HL-60 (cell line): ENCODE results near the gene LIN52.

Source experiments
- CTCF ChIP-seq: IDR thresholded peaks from one replicate; pipeline ENCODE4 v1.5.1; 2011; ENCODE audit warnings: low read length, control low read depth, inconsistent platforms; ENCODE audit not compliant: insufficient read depth
- GABPA ChIP-seq: IDR thresholded peaks from 2 replicates; pipeline ENCODE4 v1.6.1; 2012; ENCODE audit warnings: low read depth
- POLR2AphosphoS5 ChIP-seq: IDR thresholded peaks from 2 replicates; pipeline ENCODE4 v1.6.1; 2012; ENCODE audit warnings: low read depth
- REST ChIP-seq: IDR thresholded peaks from 2 replicates; pipeline ENCODE4 v1.6.1; 2012; ENCODE audit warnings: low read depth; ENCODE audit not compliant: insufficient replicate concordance
- SPI1 ChIP-seq: IDR thresholded peaks from 2 replicates; pipeline ENCODE4 v1.6.1; 2012; ENCODE audit warnings: low read depth, mild to moderate bottlenecking, borderline replicate concordance

GRCh38 chr14:74155749-74156148 lies 71.0 kb downstream of the LIN52 start:
- TF ChIP-seq CTCF, result no peak
- TF ChIP-seq REST, result no peak
- TF ChIP-seq SPI1, result no peak
- TF ChIP-seq POLR2AphosphoS5, result no peak
- TF ChIP-seq GABPA, result no peak
